Activated CD4-positive, alpha-beta T cell treated with anti-CD3 and anti-CD28 coated beads, Interleukin-2, amount 50 U/mL, for 24 hours (primary cell): ENCODE data around the gene CLEC18A.
"Not testable (repeated sequence)": the region's sequence is repeated elsewhere in the genome, so short reads cannot be mapped to it uniquely, and the experiment has no call there.

Experiments
- DNase-seq, 2 donors: peaks; one replicate each; pipeline ENCODE4 v3.0.0-alpha.2; 2020; ENCODE audit warnings: low read depth in 1 of 2, low spot score in 1 of 2

The CLEC18A gene

DNA sequence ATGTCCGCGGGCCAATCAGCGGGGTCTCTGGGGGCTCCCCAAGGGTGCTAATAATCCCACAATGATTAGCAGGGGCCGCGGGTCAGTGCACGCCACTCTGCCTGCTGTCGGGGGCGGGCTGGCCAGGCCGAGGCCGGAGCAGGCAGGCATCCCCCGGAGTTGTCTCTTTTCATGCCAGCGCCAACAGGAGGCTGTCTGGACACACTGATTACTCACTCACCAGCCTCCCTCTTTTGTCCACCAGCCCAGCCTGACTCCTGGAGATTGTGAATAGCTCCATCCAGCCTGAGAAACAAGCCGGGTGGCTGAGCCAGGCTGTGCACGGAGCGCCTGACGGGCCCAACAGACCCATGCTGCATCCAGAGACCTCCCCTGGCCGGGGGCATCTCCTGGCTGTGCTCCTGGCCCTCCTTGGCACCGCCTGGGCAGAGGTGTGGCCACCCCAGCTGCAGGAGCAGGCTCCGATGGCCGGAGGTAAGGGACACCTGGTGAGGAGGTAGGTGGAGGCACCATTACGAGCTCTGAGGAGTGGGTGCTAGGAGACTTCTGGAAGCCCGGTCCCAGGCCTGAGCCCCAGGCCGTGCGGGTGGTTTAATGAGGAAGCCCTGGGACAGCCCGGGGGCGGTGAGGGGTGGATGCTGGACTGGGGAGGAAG is at the start of gene CLEC18A:
Gene CLEC18A, plus strand, starts transcription at position 318 of the 655 bp plus-strand sequence. Its CDS starts 33 bp downstream, at position 351.
- DNase-seq: not testable (repeated sequence)

DNA sequence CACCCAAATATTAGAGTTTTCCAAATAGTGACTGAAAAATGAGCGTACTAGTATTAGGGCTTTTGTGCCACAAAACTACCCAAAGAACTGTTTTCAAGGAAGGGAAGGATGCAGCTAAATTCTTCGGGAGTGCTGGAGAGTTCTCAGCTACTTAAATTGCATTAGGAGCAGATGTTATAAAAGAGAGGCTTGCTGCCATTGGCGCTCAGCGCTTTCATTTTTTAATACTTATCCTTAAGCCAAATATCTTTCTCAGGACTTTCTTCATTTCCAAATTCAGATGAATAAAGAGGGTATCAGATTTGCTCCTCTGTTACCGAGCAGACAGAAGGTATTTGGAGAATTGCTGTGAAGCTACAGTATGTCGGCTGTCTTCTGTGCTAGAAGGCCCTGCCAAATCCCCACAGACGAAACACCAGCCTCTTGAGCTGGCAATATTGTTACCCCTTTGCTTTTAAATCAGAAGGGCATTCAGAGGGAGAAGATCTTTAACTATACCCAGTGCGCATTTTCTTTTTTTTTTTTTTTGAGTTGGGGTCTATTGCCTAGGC is 47.2 kb upstream of the CLEC18A start:
- DNase-seq: no peak

DNA sequence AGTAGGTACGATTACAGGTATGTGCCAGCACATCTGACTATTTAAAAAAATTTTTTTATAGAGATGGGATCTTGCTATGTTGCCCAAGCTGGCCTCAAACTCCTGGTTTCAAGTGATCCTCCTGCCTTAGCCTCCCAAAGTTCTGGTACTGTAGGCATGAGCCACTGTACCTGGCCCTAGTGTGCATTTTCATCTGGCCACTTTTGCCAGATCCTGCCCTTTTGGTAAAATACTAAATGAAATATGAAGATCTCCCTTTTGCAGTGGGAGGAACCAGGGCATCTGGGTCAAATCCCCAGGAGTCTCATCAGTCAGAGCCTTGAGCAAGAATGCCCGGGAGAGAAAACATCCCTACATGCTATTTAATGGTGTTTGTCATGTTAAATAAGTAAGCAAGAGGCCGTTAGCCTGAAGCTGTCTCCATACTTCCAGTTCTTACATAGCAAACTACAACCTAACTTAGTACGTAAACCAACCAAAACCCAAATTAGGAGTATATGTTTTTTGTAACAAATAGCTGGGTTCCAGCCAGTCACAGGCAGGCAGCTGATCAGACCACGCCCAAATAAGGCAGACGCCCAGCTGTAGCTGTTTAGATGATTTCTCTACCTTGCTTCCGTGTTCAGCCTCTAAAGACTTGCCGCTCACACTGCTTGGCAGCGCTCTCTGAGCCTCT is 46.5 kb upstream of the CLEC18A start:
- no peak for DNase-seq

DNA sequence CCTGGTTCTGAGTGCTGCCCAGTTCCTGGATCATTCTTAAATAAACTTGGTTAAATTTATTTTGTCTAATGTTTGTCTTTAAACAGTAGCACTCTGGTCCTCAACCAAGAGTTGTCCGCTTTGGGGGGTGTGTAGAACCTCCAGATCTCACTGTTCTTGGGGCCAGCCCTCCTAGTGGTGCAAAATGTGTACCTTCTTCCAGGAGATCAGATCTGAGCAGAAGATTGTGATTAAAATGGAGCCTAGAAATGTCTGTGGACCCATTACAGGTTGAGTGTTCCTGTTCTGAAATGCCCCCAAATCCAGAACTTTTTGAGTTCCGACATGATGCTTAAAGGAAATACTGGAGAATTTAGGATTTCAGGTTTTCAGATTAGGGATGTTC is 46.0 kb upstream of the CLEC18A start:
- no peak for DNase-seq

DNA sequence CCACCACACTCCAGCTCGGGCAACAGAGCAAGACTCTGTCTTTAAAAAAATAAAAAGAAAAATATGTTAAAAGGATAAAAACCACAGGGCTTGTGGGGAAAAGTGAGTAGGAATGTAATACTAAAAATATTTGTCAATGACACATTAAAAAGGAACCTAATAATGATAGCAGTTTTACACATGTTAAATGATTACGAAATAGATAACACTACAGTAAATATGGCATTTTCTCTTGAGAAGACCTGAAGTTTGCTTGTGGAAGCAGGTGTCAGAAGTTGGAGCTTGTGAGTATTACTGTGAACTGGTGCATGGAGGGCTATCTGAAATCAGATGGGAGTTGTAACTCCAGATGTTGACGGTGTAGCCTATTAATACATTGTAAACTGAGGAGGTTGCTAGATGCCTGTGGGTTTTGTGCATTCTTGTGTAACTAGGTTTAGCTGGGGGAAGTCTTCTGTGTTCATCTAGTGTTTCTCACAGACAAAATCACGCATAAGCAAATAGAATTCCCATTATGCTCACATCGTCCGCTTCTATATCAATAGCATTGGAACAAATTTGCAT is 44.2 kb upstream of the CLEC18A start:
- no peak for DNase-seq

DNA sequence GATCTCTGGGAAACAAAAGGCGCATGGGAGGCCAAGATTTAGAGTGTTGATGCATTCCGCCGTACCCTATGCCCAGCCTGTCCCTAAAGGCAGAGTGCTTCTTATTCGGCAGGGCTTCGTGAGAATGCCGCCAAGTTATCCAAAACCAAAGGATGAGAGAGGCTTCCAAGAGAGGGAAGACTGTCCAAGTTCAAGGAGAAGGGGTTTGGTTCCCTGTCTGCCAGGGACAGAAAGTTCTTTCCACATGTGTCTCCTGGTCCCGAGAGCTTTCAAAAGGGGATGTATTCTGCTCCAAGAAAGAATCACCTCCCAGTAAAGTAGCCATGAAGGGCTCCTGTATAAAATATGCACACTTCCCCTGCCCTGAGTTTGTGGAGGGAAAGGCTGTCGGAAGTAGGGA is 42.1 kb upstream of the CLEC18A start:
- no peak for DNase-seq

DNA sequence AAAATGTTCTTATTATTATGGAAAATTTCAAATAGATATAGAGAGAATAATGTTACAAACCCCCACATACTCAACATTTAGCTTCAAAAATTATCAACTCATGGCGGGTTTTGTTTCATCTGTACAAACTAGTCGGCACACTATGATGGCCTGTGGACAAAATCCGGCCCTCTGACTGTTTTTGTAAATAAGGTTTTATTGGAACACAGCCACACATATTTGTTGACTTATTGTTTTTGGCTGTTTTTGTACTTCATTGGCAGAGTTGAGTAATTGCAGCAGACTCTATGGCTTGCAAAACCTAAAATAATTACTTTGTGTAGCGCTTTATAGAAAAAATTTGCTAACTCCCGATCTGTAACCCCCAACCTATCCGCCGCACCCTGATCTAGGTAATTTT is 41.4 kb upstream of the CLEC18A start:
- no peak for DNase-seq

DNA sequence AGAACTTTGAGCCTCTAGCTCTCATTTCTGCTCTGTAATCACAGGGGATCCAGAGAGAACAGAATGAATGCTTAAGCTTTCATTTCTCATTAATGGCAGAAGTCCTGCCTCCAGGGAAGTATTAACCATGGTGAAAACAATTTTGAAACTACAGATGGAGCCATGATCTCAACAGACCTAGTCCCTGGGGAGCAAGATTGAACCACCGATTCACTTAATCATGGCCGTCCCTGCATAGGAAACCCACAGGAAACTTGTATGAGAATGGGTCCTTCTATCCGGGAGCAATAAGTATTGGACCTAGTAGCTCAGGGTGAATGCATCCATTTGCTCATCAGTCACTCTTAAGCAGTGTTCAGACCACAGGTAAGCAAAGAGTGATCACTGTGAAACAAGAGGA is 40.2 kb upstream of the CLEC18A start:
- DNase-seq: no peak

DNA sequence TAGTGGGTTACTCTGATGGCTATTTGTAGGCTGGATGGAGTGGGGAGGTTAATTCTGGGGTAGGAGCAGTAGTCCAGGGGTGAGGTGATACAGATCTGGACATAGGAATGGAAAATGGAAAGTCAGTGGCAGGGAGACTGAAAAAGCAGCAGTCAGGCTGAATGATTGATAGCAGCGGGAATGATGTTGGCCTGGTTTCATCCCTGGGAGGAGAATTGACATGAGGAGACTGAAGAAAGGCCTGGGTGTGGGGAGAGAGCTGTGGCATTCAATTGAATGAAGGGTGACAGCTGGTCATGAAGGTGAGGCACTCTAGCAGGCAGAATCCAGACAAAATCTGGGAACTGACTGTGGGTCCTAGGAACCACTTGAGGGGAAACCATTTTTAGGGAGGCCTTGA is 34.7 kb upstream of the CLEC18A start:
- no peak for DNase-seq

DNA sequence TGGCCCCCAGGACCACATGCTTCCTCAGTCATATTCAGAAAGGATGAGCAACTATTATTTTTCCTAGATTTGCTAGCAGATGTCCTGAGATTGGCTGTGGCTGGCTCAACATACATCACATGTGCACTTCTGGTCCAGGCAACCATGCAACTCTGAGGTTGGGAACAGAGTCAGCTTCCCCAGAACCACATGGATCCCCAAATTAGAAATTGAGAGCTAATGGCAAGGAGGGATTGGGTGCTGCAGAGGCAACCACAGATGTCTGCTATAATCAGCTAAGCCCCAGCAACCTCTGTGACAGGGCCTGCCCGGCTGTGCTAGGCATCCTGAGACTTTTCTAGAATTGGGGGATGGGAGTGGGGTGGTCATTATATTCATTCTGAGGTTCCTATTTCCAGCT is 33.8 kb upstream of the CLEC18A start:
- DNase-seq: no peak

DNA sequence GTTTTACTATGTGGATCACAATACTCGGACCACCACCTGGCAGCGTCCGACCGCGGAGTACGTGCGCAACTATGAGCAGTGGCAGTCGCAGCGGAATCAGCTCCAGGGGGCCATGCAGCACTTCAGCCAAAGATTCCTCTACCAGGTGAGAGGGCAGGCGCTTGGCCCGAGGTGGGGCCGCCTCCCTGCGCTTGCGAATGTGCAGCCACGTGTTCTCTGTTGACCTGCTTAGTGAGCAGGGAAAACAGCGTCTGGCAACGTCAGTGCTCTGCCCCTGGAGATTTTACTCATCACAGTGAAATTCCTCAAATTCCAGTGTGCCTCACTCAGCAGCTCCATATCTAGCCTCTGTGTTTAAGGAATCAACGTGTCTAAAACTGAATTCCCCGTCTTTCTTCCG is 33.4 kb upstream of the CLEC18A start:
- no peak for DNase-seq

DNA sequence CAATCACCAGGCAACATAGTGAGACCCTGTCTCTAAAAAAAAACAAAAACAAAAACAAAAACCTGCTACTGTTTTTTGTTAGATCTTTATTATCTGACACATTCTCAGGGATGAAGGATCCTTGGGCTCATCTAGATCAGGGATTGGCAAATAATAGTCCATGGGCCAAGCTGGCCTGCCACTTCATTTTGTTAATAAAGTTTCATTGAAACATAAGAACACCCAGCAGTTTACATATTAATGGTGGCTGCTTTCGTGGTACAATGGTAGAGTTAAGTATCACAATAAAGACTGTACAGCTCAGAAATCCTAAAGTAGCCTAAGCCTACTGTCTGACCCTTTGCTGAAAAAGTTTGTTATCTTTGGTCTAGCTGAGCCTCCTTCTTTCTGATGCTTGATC is 32.9 kb upstream of the CLEC18A start:
- DNase-seq: no peak

DNA sequence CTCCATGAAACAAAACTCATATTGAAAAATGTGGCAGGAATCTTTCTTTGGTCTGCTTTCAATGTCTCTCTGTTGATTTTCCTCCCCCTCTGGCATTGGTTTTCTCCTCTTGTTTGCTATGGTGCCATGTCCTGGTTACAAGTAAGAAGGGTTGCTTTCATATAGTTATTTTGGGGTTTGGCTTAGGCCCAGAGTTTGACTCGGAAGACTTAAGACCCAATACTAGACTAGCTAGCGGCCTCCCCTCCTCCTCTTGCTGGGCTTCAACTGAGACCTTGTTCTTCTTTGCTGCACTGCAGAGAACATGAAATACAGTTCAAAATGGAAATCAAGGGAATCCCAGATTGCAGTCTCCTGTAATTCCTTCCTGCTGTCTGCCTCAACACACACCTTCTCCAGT is 30.0 kb upstream of the CLEC18A start:
- no peak for DNase-seq

DNA sequence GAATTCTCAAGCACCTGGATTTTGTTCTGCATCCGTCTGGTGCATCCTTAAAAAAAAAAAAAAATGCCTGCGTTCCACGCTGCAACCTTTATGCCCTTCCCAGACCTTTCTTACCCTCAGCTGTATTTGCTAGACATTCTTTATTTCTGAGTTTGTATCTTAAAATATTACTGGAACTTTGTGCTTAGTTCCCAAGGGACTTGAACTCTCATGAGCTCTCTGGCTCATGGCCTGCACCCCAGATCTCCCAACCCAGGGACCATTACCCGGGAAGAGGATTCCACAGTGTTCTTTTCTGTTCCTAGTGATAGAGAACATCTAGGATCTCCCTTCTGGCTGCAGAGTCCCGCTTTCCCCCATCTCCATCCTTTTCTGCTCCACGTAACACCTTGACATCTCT is 28.9 kb upstream of the CLEC18A start:
- DNase-seq: no peak

DNA sequence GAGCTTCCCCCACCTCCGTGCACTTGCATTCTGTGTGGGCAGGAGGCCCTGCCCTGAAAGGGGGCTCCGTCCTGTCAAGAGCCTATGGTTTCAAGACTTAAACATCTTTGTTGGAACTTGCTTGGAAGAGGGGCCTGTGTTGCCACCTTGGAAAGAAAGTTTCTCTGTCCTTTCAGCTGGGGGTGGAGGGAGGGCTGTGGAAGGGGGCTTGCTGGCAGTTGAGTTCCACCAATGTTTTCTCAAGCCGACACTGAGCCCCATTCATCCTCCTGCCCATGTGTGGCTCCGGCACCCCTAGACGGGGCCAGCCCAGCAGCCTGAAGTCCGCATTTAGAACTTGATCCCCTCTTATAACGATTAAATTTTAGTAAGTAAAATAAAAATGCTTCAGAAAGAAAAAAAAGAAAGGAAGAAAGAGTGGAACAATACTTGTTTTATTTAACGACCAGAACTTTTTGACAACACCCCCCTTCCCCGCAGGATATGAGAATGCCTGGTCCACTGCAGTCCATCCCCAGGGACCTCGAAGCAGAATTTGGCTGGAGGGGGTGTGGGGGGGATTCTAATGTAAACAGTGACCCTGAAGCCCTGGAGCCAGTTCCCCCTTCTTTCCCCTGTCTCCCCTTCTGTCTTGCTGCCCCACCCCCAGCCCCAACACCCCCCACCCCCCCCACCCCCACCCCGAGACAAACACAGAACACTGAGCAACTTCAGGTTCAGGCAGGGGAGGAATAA is 26.9 kb upstream of the CLEC18A start:
- no peak for DNase-seq

DNA sequence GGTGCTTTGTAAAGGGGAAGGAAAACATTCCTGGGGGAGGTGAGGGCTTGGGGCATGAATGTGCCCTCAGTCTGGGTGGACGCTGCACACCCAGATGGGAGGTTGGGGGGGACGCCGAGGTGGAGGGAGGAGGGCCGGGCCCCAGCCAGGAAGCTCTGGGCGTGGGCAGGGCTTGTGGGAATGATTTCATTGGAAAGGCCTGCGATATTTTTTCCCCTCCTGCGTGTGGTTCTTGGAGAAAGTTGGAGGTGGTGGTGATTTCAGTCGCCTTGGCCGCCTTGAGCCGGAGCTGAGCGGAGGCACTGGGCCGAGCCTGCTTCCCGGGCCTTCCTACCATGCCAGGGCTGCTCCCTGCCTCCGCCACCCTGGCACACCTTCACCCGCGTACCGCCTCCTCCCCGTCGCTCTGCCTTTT is 26.4 kb upstream of the CLEC18A start:
- DNase-seq: no peak

DNA sequence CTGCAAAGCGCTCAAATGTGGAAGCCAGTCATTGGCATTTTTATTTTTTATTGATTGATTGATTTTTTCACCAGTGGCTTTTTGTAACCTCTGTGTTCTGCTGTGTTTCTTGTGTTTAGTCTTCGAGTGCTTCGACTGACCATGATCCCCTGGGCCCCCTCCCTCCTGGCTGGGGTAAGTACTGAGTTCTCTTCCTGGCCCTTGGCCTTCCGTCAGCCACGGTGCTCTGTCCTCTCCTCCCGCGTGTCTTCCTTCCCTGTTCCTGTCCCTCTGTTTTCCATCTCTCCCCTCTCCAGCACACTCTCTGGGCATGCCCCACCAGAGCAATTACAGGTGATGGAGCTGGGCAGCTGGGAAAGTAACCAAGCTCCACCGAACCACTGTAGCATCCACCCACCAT is 25.8 kb upstream of the CLEC18A start:
- no peak for DNase-seq

DNA sequence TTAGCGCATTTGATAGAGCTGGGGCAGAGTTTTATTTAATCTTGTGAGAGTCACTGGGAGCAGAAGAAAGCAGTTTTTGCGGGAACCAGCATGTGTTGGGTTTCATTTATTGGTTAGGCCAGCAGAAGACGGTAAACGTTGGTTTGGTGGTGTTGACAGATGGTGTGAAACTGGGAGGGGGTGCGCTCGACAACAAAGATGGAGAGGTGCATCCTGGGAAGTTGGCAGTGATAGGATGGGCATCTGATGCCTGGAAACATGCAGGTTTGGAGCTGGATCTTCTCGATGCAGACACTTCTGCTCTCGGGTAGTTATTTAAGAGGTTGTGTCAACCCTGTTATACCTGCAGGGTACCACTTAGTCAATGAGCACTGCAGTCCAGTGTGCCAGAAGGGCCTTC is 24.9 kb upstream of the CLEC18A start:
- no peak for DNase-seq

DNA sequence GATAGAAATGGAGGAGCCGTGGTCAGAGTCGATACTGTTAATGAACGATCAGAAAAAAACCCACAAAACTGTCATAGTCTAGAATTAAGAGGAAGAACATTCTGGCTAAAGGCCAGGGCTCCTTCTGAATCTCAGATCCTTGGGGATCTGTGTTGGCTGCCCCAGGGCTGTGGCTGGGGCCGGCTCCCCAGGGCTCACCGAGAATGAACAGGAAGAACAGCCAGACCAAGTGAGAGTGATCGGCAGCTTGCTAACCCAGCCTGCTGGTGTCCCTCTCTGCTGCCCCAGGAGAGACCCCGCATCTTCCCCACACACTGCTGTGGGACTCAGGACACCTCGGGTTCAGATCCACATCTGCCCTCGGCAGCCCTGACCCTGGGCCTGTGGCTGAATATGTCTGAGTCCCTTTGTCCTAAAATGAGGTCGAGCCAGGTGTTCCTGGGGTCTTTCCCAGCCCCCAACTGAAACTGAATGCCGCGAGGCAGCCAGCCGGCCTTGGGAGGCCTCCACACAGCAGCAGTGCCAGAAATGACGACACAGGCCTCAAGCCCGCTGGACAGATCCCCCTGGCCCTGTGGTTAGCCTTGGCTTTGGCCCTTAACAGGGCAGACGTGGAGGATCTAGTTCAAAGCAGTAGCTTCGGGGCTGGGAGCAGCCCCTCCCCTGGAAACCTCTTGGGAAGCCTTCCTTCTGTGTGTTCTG is 23.9 kb upstream of the CLEC18A start:
- DNase-seq: no peak

DNA sequence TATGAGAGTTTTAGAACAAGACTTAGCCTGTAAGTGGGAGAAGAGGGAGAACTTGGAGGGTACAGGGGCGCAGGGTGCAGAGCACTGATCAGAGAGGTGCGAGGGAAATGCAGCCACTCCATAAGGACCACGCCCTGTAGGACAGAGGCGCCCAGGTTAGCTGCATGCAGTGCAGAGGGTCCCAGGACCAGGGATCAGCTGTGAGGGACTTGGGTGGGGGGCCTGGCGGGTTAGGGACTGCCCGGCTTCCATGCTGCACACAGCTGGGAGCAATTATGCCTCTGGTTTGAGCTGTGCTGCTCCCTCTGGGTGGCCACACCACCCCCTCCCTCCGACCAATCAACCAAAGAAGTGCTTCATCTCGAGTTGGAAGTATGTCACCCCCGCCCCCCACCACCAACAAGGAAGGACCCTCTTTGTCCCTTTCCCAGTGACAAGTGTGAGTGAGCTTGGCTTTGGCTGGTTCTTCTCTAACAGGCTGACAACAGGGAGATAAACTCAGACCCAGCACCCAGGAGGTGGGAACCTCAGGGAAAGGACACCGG is 22.2 kb upstream of the CLEC18A start:
- no peak for DNase-seq

DNA sequence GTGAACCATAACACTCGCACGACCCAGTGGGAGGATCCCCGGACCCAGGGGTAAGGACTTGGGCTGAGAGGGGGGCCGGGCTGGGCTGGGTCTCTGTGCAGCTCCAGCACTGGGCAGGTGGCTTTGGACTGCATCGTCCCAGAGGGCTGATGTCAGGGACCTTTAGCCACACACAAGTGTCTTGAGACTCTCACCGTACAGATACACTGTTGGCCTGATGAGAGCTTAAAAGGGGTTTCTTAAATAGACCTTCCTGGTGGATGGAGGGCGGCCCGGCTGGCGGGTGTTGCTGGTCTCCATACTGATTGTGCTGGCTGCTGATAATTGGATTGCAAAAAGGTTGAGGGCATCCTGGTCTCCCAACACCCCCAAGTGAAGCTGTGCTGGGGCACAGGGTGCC is 21.7 kb upstream of the CLEC18A start:
- DNase-seq: no peak
